Measurements from ENCODE around the gene PKP4. TPM values are rescaled to one million over a fixed set of nuclear protein-coding genes. Genes with fewer than 3 reads are reported as not detected.

Gene PKP4
- total and polyA plus RNA-seq, 2 of the 8 experiments (the other 6 are each of a cell fraction or from before 2014, with no cell fraction given) = 48.2 to 88.0 TPM

DNA sequence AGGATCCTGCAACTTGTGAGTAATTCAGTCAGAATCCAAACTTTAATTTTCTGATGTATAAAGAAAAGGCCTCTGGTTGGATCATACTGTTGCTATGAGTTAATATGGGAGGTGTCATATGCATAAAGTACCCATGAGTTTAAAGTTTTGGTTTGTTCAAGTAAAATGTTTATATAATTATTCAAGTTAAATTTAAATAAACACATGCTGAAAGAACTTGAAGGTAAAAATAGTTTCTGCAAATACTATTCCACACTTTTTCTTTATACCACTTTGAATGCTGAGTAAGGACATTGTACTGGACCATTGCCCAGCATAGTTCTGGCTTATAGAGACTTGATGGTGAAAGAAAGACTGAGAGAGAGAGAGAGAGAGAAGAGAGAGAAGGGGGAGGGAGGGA lies 30.7 kb downstream of the PKP4 start:
- POLR2A ChIA-PET (ENCODE audit: partially characterized antibody) = interaction anchor here (1.8 to 1.9 kb wide), 2 partner anchors 8 to 10 kb away, joined by 4 read pairs; no protein-coding TSS in a partner anchor
- no peak for DNase-seq (ENCODE audit: low read depth in 1 of 2, low spot score in 2 of 2)
- H2AK5ac ChIP-seq (ENCODE audit: low read depth, low read length) = no peak overlapping the region
- H3K14ac ChIP-seq (ENCODE audit: insufficient read length) = no peak overlapping the region
- H3K4me1 ChIP-seq (replicated peaks in 1 of 4; ENCODE audit: control insufficient read depth in 3 of 4, insufficient read depth in 4 of 4, low read length in 3 of 4) = peaks cover 0 to 22% (median 20%) of the 10 kb centered on the region in 4 experiments; a peak in 4 of 7 replicates
- no peak overlapping the region for H2AFZ ChIP-seq (ENCODE audit: low read length)
- H3K79me2 ChIP-seq (ENCODE audit: control insufficient read depth in 1 of 2, insufficient read depth in 2 of 2, low read length in 2 of 2) = peaks cover 3 to 96% of the 10 kb centered on the region in 2 experiments; a peak in 3 of 4 replicates
- H3K36me3 ChIP-seq (ENCODE audit: control insufficient read depth in 2 of 4, insufficient read depth in 4 of 4, low read length in 3 of 4) = no peaks in the 10 kb centered on the region
- H3K56ac ChIP-seq (replicated peaks; ENCODE audit: insufficient read length, low read depth, low read length) = no peak overlapping the region
- no peak overlapping the region for H4K8ac ChIP-seq (ENCODE audit: extremely low read depth, insufficient read depth, low read length)
- no peak overlapping the region for H3K4ac ChIP-seq (replicated peaks; ENCODE audit: insufficient read length, low read depth, low read length)
- no peak for FAIRE-seq
- no peak overlapping the region for H3K18ac ChIP-seq (ENCODE audit: extremely low read depth, low read length)
- H4K91ac ChIP-seq (replicated peaks; ENCODE audit: insufficient read length, low read length) = no peak overlapping the region
- H2BK12ac ChIP-seq (ENCODE audit: low read depth, low read length) = no peak overlapping the region
- H3K9me3 ChIP-seq (ENCODE audit: insufficient read depth in 2 of 2, low read depth in 1 of 2, low read length in 1 of 2) = no peaks in the 10 kb centered on the region
- CTCF ChIA-PET (ENCODE audit: partially characterized antibody) = interaction anchor here (0.7 to 1.1 kb wide), 3 partner anchors 9 to 26 kb away, joined by 3 to 4 read pairs (median 3); no protein-coding TSS in a partner anchor
- no peak overlapping the region for H3K23ac ChIP-seq (ENCODE audit: insufficient read length)
- no peaks in the 10 kb centered on the region; the same call in 1 of the 2 replicates for H3K23me2 ChIP-seq (ENCODE audit: low read depth, low read length)
- no peak for TF ChIP-seq ATF3 (IDR thresholded peaks at IDR 0.05; ENCODE audit: insufficient read depth, low read depth, low read length)
- no peak for TF ChIP-seq RBBP5 (IDR thresholded peaks at IDR 0.05; ENCODE audit: borderline replicate concordance, low read depth, low read length)
- no peak for TF ChIP-seq PHF8 (conservative IDR thresholded peaks at IDR 0.05; ENCODE audit: low read depth, low read length)
- TF ChIP-seq SP1 (IDR thresholded peaks at IDR 0.05; ENCODE audit: low read depth, low read length) = no peak
- TF ChIP-seq SUZ12 (IDR thresholded peaks at IDR 0.05; ENCODE audit: low read length) = no peak
- no peak for TF ChIP-seq YY1 (IDR thresholded peaks at IDR 0.05; ENCODE audit: low read depth, low read length)
- TF ChIP-seq BRCA1 (IDR thresholded peaks at IDR 0.05; ENCODE audit: low read depth, low read length) = no peak
- TF ChIP-seq ASH2L (IDR thresholded peaks at IDR 0.05; ENCODE audit: low read length) = no peak
- no peak for TF ChIP-seq CBX5 (IDR thresholded peaks at IDR 0.05; ENCODE audit: low read depth, low read length)
- TF ChIP-seq SP2 (IDR thresholded peaks at IDR 0.05; ENCODE audit: low read length) = no peak
- TF ChIP-seq HDAC6 (IDR thresholded peaks at IDR 0.05; ENCODE audit: low read depth, low read length) = no peak
- H2BK15ac ChIP-seq (ENCODE audit: low read length) = no peak overlapping the region
- H4K5ac ChIP-seq (ENCODE audit: insufficient read length, low read depth, low read length) = no peak overlapping the region
- H2BK120ac ChIP-seq (replicated peaks; ENCODE audit: low read depth, low read length) = no peak overlapping the region
- no peak overlapping the region for H2BK5ac ChIP-seq (ENCODE audit: low read depth, low read length)
- no peak overlapping the region for H3K9ac ChIP-seq (replicated peaks in 1 of 4; ENCODE audit: extremely low read depth in 1 of 4, low read depth in 3 of 4, low read length in 3 of 4)
- H3K4me3 ChIP-seq (ENCODE audit: extremely low read depth in 1 of 4, insufficient read depth in 2 of 4, low read depth in 3 of 4, low read length in 4 of 4) = no peak overlapping the region
- H3K27ac ChIP-seq (ENCODE audit: low read depth, low read length) = no peak overlapping the region
- H3K79me1 ChIP-seq (ENCODE audit: low read depth, low read length) = no peaks in the 10 kb centered on the region; the same call in 1 of the 2 replicates
- no peak overlapping the region for H2BK20ac ChIP-seq (ENCODE audit: low read length)
- no peak overlapping the region for H3K4me2 ChIP-seq (ENCODE audit: insufficient read depth in 1 of 2, low read depth in 2 of 2, low read length in 2 of 2)
- peaks cover 5 to 14% of the 10 kb centered on the region in 2 experiments for H4K20me1 ChIP-seq (replicated peaks in 1 of 2; ENCODE audit: control insufficient read depth in 1 of 2, insufficient read depth in 2 of 2, low read length in 2 of 2)
- H3K27me3 ChIP-seq (replicated peaks in 1 of 4; ENCODE audit: control insufficient read depth in 3 of 4, extremely low read depth in 1 of 4, insufficient read depth in 3 of 4, low read length in 3 of 4) = no peaks in the 10 kb centered on the region
